GM21825 (cell line): ENCODE measurements around the gene U2AF1L4.

Source experiments
- ATAC-seq: cut with Tn5 transposase; IDR thresholded peaks from one replicate; pipeline ENCODE4 v1.9.1; 2021; ENCODE audit warnings: mild to moderate bottlenecking, moderate library complexity; ENCODE audit not compliant: unreplicated experiment

Gene U2AF1L4

DNA sequence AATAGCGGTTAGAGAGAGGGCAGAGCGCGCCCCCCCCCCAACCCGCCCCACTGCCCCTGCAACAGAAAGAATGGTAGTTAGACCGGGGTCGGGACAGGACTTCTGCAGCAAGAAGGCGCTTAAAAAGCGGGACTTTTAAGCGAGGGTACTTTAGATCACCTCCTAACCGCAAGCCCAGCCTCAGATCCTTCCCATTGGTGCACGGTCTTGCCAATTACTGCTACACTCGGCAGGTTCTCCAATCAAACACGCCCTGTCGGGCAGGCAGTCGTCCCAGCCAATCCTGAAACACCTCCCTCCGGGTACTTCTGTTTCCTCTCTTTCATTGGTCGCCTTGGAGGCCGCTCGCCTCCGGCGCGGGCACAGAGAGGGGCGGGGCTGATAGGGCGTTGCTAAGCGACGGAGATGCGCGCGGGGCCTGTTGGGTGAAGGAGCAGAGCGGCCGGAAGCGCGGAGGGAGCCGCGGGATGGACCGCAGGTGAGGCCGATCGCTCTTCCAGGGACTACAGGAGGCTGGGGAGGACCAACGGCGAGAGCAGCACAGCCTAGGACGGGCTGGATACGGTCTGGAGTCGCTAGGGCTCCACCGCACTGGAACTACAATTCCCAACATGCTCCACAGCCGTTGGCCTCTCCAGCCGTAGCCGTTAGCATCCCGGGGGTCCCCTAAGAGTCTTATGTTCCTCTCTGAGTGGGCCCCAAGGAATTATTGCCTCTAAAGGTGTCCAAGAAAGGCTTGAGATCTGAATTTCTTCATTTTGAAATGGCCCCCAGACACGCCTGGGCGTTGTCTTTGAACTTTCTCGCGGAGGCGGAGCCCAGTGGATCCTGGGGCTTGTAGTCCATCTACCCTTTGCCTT is 12.8 kb upstream of the U2AF1L4 start, which contains the start of gene PROSER3:
Gene PROSER3 (plus strand): TSS at position 428 of the 860 bp plus-strand sequence. CDS start 40 bp downstream, at position 468.
- ATAC-seq = peak; percentile 90

DNA sequence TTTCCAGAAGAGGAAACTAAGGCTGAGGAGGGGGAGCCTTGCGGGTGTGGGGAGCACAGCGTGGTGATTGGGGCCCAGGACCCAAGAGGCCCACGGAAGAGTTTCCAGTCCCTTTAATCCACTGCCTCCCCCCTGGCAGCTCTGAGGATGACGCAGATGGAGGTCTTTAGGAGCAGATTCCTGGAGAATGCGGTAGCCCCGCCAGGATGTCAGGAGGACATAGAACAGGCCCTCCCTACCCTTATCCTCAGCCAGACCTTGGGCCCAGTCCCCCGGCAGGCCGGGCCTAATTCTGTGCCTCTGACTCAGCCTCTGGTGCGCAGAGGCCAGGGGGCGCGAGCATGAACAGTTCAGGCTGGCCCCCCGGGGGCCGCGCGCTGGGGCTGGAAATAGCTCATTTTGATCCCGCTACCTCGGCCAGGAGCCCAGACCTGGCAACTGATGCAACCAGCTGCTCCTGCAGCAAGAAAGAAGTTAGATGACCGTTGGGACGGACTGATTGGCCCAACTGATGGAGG is 12.1 kb upstream of the U2AF1L4 start:
- peak; percentile 5 for ATAC-seq

DNA sequence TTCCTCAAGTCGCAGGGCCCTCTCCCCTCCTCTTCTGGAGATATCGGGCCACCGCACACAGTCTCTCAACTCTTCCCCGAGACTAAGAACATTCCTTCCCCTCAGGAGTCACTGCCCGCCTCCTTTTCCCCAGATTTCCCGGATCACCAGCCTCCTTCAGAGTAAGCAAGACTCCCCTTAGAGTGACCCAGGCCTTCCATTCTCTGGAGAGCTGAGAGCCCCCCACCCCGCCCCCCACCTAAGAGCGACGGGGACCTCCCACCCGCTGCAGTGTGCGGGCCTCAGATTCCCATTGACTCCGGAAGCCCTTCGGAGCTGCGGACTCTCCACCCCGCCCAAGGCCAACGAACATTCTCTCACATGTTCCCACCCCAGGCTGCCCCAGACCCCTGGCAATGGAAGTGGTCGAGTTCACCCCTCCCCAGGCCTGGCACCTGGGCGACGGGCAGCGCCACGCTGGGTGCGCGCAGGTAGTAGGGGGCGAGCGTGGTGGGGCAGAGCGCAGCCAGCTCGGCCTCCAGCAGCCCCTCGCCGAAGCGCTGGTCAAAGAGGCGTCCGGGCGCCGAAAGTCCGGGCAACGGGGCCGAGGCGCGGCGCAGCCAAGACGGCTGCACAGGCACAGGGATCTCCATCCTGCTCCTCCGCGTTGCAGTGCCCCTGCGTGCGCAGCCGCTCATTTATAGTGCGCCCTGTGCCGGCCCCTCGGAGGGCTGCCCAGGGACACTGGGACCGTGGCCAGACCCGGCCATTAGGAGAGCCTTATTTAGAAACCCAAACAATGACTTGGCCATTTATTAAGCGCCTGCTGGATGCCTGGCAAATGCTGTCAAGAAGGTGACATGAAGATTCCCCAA is 11.4 kb upstream of the U2AF1L4 start, which contains the start of gene HSPB6:
Gene HSPB6 (minus strand): TSS at position 653 of the 854 bp plus-strand sequence. CDS start 21 bp downstream, at position 632.
- no peak for ATAC-seq

DNA sequence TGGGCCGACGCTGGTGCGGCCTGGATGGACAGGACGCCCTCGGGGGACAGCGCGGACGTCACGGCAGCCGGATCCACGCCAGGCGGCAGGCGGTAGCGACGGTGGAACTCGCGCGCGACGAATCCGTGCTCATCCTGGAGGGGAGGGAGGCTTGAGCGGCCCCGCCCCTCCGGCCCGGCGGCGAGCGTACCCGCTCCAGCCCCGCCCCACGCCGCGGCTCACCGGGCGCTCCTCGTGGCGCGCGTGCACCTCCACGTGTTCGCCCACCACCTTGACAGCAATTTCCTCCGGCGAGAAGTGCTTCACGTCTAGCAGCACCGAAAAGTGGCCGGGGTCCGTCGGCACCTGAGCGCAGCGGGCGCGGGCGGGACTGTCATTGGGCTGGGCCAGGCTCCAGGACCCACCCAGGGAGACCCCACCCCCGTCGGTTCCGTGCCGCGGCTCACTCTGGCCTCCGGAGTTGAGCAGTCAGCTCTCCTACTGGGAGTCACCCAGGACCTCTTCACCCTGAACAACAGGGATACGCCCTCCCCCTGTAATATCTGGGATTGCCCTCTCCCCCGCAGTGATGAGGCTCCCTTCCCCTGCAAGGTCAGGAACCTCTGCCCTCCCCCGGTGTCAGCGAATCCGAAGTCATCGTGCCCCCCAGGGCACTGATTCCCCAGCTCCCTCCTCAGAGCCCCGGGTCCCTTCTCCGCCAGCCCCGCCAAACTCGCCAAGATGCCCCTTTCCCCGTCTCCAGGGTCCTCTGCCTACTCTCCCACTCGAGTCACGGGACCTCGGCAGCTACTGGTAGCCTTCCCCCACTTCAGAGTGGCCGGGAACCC is 10.5 kb upstream of the U2AF1L4 start:
- no peak for ATAC-seq

DNA sequence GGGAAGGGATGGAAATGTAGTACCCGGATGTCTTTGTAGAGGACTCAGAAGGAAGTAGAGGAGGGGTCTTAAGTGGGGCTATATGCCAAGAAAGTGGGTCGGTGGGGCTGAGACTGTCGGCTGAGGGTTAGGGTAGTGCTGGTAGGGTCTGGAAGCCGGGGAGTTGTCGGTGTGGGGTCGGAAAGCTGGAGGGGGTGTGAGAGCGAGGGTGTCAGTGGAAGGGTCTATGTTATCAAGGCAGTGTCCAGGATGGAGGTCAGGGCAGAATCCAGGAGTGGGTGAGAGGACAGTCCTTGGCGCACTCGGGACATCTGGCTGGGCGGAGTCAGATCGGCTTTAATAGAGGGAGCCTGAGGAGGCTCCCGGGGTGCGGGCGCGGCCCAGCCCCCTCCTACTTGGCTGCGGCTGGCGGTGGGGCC is 9.9 kb upstream of the U2AF1L4 start:
- no peak for ATAC-seq

DNA sequence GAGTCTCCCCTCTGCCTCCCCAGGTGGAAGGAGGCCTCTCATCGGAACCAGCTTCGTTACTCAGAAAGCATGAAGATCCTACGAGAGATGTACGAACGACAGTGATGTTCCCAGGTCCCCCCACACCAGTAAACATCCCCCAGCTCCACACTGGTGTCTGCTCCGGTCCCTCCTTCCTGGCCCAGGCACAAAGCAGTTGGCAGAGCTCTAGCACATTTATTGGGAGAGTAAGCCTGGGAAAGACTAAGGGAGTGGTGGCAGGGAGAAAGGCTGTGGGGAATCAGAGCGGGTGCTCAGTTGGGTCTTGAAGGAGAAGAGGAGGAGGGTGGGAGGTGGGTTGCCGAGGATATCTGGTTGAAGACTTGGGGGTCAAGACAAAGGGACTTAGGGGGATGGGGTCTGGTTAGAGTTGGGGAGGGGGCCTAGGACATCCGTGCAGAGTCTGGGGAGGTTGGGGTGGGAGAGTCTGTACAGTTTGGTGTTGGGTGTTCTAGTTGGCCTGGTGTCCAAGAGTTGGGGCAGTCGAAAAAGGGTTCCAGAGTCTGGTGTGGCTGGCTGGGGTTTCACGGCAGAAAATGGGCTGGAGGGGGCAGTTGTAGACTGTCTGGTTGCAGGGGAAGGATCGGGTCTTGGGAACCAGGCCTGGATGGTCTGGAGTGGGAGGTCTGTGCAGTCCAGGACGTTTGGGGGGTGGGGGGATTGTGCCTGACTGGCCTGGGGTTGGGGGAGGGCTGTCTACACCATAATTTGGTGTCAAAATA is 9.3 kb upstream of the U2AF1L4 start:
- no peak for ATAC-seq

DNA sequence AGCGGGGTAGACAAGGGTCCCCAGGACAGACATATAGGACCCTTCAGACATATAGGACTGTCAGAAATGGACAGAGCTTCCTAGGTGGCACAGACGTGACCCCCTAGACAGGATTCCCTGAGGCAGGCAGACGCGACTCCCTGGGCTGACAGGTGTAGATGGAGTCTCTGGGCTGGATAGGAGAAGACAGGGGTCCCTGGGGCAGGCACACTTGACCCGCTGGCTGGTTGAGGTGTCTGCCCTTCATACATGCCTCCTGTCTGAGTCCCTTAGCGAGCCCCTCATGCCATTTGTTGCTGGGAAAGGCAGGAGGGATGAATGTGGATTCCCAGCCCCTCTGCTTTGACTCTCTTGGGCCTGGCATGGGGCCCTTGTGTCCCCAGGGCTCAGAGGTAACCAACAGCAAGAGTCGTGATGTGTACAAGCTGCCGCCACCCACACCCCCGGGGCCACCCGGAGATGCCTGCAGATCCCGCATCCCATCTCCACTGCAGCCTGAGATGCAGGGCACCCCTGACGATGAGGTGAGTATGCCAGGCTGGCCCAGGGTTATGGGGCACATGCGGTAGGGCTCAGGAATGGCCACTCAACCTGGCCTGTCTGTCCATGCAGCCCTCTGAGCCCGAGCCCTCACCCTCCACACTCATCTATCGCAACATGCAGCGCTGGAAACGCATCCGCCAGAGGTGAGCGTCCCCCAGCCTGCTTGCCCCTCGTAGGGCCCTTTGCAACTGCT is 8.6 kb upstream of the U2AF1L4 start:
- ATAC-seq = no peak

DNA sequence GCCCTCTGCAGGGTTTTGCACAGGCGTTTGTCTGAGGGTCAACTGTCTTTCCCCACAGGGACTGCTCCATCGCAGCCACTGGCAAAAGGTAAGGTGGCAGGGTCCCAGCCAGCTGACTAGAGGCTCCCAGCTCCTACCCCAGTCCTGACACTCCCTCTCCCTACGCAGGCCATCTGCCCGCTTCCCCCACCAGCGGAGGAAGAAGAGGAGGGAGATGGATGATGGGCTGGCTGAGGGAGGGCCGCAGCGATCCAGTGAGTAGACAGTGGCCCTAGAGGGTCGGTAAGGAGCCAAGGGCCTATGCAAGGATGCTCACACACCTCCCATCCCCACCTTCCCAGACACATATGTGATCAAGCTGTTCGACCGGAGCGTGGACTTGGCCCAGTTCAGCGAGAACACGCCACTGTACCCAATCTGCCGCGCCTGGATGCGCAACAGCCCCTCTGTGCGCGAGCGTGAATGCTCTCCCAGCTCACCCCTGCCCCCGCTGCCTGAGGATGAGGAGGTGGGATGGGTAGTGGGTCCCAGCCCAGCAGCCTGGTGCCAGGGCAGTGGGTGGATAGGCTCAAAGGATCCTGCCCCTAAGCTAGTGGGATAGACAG is 7.6 kb upstream of the U2AF1L4 start:
- no peak for ATAC-seq

DNA sequence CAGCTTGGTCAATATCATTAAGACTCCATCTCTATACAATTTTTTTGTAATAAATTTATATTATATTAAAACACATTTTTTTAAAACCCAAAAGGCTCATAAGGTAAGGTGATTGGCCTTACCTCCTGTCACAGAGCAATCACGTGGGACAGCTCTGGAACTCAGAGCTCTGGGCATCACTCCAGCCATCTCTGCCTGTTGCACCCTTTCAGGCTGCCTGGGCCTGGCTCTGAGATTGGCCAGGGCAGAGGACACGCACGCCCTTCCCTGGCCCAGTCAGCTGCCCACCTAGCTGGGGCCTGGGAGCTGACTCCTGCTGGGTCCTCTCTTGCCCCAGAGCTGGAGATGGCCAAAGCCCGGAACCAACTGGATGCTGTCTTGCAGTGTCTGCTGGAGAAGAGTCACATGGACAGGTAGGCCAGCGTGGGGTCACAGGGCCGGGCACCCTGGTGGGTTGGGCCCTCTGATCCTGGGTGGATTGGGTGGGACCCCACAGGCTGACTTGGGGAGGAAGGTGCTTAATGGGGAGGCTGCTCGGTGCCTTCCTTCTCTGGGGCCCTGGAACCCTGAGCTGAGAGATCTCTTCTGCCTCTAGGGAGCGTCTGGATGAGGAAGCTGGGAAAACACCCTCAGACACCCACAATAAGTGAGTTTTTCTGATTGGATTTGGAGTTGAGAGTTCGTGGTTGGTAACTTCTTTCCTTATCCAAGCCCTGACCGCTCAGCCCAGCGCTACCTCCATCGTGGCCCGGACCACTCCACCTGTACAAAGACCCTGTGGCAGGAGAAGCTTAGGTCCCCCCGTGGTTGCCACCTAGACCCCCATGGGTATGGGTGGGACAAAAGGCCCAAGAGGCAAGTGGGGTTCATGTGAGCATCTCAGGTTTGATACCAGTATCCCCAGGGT is 6.9 kb upstream of the U2AF1L4 start:
- ATAC-seq = no peak

DNA sequence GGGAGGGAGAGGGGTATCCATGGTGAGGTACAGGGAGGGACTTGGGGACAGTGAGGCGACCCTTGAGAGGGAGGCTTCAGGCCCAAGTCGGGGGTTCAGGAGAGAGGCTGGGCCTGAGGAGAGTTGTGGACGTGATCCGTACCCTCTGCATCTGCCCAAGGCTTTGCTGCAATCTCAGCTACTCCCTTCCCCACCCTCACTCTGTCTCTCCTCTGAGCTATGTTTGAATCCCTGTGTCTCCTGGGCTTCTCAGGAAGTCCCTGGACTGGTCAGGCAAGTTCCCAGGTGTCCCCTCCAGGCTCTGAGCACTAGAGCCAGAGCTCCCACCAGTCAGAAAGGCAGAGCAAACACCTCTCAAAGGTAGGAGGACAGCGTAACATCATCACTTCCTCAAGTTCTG is 4.9 kb upstream of the U2AF1L4 start:
- ATAC-seq = no peak

DNA sequence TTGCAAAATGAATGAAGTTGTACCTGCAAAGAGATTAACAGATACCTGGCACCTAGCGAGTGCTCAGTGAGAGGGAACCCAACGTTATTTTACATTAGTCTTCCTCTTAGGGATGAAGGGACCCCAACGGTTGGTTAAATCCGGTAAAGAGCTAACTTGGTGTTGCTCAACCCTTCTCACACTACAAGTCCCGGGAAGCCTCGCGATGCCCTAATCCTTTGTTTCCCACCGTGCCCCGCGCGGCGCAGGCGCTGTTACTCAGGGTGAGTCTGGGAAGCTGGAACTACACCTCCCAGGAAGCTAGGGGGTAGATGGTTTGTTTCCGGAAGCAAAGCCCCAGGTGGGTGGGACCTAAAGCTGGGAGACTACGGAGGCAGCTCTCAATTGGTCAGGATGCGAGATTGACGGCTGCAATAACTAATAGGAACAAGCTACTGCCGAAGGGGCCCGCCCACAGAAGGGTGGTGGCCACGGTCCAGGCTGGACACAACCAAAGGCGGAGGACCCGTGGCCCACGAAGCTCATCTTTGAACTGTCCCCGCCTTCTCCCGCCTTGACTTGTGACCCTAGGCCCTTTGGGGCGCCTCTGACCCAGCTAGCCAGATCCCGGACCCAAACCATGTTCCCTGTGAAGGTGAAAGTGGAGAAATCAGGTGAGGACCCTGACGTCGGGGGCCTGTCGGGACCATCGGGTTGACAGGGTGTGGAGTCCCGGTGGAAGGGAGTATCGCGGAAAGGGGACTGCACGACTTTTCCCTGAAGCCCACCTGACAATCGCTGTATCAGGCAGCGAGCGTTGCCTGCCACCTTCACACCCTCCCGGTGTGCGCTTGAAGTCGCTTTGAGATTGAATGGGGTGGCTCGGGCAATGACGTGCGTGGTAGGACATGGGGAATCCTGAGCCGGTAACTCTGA is 3.1 kb upstream of the U2AF1L4 start, which contains the start of gene LIN37:
Gene LIN37 (plus strand): TSS at position 471 of the 915 bp plus-strand sequence. CDS start 149 bp downstream, at position 620.
- peak; percentile 62 for ATAC-seq

DNA sequence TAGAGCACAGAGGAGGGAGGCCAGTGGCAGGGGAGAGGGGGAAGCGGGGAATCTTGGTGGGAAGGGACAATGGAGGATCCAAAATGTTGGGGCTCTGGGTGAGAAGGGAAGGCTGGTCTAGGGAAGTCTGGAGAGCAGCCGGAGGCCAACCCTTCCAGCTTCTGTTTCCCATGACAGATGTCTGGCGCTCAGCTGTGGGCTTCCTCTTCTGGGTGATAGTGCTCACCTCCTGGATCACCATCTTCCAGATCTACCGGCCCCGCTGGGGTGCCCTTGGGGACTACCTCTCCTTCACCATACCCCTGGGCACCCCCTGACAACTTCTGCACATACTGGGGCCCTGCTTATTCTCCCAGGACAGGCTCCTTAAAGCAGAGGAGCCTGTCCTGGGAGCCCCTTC is 1.3 kb upstream of the U2AF1L4 start:
- ATAC-seq = no peak

DNA sequence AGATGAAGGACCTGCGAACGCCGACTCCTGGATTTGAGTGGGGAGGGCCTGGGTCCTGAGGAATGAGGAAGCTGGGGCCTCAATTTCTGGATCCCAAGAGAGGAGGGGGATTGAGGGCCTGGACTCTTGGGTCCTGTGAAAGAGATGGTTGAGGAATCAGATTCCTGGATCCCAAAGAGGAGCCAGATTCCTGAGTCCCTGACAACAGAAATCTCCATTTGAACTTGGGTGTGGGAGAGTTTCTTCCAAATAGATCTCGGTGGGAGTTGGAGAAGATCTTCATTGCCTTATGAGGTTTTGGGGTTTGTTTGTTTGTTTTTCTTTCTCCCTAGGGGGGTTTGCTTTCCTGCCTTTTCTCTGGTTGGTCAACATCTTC is 857 bp upstream of the U2AF1L4 start:
- ATAC-seq = no peak

DNA sequence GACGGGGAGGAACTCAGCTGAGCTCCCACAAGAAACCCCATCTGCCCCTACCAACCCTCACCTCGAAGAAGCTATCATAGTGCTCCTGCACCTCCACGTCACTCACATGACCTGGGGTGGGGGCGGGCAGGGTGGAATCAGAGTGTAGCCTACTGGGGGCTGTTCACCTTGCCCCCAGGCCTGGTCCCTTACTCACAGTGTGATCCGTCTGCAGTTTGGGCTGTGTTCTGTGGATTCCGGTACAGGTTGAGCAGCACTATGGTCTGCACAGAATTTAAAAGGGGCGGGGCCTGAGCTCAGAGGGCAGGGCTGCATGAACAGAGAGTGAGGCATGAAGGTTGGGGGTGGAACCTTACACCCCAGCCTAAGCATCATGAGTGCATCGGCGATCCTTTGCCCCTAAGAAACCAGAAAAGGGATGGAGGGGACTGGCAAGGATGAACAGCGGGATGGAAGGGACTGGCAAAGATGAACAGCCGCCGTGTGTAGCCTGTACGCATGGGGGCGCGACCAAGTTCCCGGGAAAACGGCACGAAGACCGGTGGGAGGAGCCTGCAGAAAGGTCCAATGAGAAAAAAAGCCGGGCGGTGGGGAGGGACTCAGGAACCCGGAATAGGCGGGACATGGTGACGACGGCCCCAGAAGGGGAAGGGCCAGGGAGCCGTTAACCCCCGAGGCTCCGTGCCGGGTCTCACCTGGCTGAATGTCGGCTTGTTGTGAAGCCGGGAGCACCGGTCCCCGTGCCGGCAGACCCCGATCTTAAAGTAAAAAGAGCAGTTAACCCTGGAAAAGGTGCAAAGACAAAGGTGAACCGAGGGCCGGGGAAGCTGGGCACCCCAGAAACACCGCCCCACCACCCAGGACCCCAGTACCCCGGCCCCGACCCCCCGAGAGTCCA is 539 bp downstream of the U2AF1L4 start:
- peak; percentile 28 for ATAC-seq

DNA sequence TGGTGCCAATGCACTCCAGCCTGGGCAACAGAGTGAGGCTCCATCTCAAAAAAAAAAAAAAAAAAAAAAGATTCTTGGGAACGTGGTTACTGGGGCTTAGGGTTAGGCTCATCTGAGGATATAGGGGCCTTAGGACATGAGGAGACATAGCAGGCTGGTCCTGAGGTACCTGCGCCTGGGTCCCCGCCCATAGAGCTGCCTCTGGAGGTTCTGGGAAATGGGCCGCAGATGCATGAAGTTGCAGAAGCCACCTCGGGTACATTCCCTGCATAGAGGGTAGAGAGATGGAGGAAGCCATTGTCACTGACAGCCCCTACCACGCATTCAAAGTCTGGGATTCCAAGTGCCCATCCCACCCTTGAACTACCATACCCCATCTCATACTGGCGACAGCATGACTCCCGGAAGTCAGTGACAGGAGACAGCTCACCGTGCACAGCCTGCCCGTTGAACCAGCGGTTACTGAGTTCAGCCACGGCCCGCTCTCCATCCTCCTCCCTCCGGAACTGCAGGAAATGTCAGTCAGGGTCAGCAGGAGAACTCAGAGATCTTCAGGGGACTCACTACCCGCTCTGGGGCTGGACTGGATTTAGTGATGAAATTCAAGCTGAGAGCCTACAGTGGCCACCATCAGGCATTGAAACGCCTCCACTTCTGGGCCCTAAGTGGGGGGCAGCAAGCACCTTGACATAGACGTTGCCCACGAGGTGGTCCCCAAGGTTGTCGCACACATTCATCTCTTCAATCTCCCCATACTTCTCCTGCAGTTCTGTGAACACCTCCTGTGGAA is 1.4 kb downstream of the U2AF1L4 start:
- ATAC-seq = no peak
